GM12801 (cell line): ENCODE results near the gene ZBTB7C.

Experiments used
- CTCF ChIP-seq: IDR thresholded peaks from one replicate; pipeline ENCODE4 v1.5.1; 2011; ENCODE audit warnings: control low read depth; ENCODE audit not compliant: insufficient read length; ENCODE audit errors: extremely low read depth

Gene ZBTB7C

DNA sequence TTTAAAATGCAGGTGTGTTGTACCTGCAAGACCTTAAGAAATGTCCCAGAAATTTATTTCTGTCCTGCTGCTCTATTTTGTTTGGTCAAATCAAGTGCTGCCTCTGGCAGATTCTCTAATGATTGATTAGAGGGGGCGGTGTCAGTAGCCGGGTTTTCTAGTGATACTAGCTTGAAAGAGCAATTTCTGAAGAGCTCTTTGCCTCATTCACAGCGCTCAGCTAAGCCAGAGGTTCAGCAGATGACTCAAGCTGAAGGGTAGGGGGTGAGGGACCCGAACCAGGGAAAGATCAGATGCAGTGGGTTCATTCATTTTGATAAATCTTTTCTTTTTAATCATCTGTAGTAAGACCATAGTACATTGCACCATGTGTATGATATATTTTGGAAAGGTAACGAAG lies 15.0 kb downstream of the ZBTB7C start:
- no peak for TF ChIP-seq CTCF

- TF ChIP-seq CTCF: no peak
Observed at GRCh38 chr18:48393776-48394175, 15.4 kb downstream of the ZBTB7C start.

GRCh38 chr18:48393170-48393569 lies 16.0 kb downstream of the ZBTB7C start:
- TF ChIP-seq CTCF: no peak

DNA sequence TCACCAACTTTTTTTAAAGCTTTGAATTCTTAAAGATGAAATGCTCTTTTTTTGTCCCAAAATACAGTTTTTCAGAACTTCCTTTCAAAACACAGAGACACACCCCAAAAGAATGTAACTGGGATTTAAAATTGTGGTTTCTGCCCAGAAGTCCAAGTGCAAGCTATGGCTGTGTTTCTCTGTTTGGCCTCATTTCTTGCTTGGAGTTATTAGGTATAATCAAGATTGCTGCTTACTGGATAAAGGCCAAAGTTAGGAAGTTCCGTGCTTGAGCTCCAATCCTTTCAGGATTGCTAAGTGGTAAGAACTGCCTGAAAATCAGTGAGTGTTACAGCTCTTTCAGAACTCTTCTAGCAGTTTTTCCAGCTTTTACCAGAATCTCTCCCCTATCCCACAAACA lies 16.9 kb downstream of the ZBTB7C start:
- TF ChIP-seq CTCF: no peak

GRCh38 chr18:48391868-48392267 lies 17.3 kb downstream of the ZBTB7C start:
- TF ChIP-seq CTCF: no peak

- TF ChIP-seq CTCF: no peak
Observed at GRCh38 chr18:48390641-48391040, 18.5 kb downstream of the ZBTB7C start.

DNA sequence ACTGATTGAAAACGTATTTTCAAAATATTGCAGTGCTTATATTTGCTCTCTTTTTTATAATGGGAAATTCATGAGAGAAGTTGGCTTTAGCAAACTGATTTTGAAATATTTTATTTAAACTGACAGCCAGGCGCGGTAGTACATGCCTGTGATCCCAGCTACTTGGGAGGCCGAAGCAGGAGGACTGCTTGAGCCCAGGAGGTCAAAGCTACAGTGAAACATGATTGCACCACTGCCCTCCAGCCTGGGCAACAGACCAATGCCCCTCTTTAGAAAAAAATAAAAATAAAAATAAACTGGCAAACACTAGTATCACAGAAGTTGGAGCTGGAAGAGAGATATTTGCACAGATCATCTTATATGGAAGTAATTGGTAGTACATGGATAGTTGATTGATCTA lies 20.7 kb downstream of the ZBTB7C start:
- TF ChIP-seq CTCF: no peak

DNA sequence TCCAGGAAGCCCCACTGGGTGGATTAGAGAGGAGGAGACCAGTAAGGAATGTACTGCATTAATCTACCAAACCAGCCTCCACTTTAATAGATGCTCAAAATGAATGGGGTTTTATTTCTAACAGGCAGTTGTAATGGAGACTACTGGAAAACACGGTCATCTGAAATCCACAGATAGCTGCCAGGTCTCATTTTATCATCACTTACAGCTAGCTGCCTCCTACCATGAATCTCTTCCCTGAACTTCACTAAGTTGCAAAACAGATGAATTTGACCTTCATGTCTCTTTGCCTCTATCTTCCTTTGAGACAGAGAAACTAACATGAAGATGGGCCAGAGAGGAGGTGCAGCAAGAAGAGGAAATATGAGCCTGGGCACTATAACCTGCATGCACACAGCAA lies 21.9 kb downstream of the ZBTB7C start:
- no peak for TF ChIP-seq CTCF
